HG03432 (cell line): ENCODE measurements around the gene PPOX.
A peak's percentile ranks its signal among the peaks of the same experiment; 100 is the strongest.

ENCODE experiments used
- ATAC-seq: cut with Tn5 transposase; IDR thresholded peaks from one replicate; pipeline ENCODE4 v1.9.1; 2021; ENCODE audit warnings: mild to moderate bottlenecking, moderate library complexity; ENCODE audit not compliant: unreplicated experiment

Gene PPOX

DNA sequence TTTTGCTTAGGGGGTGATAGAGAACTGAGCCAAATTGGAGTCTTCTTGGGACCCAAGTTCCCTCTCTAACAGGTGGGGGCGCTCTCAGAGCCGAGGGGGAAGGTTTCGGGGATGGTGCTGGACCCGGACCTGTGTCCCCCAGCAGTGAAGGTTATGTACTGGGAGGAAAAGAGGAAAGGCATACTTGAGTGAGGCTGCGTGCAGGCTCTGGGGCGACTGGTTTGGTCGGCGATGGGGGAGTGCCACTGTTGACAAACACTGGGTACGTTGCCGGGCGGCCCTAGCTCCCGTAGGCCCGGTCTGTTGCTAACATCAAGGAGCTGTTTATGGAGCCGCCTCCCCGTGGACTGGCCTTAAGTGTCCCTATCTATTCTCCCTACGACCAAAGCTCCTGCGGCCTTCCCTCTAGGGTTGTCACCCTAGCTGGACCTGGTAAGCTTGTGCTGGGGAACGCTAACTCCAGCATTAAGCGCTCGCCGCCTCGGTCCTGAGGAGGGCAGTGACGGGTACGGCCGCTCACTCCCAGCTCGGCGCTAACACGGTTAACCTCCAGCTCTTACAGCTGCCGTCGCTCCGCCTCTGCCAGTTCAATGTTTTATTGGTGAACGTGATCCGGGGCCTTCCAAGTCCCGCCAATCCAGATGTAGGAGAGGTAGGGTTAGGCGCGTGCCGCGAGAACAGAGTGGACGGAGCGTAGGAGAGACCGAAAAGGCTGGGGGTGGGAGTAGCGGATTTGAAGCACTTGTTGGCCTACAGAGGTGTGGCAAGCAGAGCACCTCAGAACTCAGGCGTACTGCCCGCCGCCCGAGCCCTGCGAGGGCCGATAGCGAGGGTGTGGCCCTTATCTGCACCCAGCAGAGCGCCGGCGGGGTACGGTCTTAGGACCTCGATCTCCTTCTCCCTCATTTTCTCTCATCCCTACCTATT lies at the start of gene PPOX:
PPOX (plus strand) TSS at position 685 of the 927 bp plus-strand sequence. CDS start 422 bp downstream, outside the sequence.
- peak; percentile 95 for ATAC-seq

DNA sequence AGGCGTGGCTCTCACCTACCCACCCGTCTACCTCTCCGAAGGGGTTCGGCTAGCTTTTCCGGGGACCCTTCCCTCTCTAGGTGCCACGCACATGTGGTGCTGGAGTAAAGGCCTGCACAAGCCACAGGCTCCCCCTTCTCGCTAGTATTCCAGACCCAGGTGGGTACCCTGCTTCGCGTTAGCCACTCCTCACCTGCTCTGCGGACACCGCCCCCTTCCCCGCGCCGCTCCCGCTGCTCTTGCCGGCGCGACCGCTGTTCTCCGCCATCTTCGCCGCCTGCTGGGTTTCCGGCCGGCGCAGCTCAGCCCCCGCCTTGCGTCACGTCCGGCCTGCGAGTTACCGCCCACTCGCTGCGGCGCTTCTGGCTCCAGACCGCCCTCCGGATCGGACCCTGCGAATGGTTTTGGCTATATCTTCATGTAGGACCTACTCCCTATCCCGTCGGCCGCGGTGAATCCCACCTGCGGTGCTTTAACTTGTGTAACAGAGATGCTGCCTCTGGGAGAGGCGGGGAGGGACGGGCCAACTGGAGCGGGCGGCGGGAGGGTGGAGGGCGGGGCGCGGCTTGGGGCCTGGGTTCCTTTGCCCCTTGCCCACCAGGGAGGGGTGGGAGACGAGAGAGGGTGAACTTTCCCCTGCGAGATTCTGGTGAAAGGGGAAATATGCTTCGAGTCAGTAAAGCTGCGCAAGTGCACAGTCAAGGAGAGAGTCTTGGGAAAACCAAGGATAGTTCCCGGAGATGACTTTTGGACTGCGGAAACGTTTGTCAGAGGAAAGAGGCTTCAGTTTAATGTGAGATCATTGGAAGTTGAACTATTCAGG lies 48.3 kb upstream of the PPOX start, which contains the start of the genes NIT1 and PFDN2:
NIT1 (plus strand) TSS at position 347 of the 823 bp plus-strand sequence; CDS start at position 419, 72 bp downstream.
PFDN2 (minus strand) TSS at position 279 of the 823 bp plus-strand sequence; CDS start at position 268, 11 bp downstream.
- peak; percentile 86 for ATAC-seq

- ATAC-seq, result peak; percentile 57
Observed at GRCh38 chr1:161119092-161119903, 46.9 kb upstream of the PPOX start.

DNA sequence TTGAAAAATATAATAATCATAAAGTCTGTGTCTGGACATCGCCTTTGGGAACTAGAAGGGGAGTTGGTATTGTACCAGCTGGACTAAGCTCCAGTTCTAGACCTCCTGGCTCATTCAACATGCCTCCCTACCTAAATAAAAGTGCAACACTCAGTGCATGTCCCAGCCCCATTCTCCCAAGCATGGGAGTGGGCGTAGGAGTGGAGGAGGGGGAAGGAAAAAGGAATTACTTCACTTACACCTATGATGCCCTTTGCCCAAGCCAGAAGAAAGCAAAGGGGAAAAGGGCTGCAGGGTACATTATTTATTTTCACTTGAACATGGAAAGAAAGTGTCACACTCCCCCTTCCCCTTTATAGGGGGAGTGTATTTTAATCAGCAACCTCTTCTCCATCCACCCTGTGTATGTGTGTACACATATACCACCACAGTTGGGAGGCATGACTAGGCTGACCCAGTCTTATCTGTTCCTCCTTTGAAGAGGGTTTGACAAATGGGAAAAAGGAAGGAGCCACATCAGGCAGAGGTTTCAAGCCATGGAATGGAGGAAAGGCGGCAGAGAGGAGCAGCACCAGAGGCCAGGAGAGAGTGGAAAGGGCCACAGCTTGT lies 45.1 kb upstream of the PPOX start:
- ATAC-seq, result no peak

DNA sequence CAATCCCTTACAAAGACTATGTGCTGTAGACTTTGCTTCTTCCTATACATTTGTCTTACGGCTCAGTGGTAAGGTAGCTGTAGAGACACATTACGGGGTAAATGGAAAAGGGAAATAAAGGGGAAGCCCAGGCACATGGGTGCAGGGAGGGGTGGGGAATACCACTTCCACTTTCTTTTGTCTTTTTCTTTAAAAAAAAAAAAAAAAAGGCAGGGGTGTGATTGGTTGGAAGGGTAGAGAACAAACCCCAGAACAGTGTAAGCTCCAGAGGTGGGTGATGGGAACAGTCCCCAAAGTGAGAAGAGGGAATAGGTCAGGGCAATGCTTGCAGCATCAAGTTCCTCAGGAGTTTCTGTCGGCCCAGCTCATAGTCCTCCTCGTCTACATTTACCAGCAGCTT lies 44.4 kb upstream of the PPOX start:
- no peak for ATAC-seq

DNA sequence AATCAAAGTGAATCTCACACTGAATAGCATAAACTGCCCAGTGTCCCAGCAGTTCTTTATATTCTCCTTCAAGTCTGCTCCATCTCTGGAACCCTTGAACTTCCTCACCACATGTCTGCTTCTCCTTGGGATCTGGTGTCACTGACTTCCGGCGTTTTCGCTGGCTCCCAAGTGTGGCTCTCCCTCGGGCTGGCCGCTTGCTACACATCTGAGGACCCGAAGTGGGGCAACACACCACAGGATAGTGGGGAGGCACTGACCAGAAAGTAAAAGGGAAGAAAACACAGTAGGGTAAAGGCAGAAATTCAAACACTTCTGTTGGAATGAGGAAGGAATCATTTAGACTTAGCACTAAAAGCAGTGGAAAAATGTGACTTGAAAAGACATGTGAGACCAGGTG lies 43.3 kb upstream of the PPOX start:
- ATAC-seq, result no peak

DNA sequence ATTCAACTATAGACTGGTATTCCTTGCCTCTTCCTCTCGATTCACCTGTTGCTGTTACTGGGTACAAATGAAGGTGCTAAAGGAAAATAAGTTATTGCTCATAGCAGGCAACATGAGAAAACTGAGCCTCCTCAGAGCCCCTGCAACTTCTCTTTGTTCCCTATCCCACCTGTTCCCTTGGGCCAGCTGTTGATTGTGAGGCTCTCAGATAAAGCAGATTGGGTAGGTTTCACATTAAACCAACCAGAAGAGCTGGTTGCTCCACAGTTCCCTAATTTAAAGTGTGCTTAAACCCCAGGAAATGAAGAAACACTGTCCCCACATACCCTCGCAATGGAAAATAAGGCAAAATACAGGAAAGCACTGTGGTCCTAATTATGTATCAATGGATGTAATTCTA lies 38.6 kb upstream of the PPOX start:
- no peak for ATAC-seq

DNA sequence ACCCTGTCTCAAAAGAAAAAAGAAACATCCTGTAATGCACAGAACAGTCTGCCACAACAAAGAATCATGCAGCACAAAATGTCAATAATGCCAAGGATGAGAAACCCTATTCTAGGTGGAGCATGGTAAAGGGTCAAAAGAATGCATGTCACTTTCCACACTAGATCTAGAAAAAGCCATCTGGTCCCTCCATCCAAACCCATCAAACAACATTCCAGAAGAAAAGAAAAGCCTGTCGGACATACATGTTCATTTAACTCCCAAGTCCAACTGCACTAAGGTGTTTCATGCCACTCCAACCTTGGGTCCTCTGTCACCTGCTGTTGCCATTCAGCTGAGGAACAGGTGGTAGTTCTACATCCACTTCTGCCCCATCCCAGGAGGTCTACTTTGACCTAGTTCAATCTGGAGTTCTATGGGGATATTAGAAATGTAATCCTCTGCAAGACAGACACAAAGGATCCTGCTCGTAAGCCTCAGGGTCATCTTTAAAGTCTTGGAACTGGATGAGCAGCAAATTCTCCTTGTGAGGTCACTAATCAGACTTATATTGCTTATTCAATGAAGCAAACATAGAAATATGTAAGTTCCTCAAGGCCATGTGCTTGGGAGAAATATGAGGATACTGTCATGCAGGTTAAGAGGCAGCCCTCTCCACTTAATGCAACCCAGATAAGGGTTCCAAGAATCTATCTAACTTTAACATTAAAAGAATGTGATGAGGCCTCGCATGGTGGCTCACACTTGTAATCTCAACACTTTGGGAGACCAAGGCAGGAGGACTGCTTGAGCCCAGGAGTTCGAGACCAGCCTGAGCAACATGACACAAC lies 37.4 kb upstream of the PPOX start:
- no peak for ATAC-seq

DNA sequence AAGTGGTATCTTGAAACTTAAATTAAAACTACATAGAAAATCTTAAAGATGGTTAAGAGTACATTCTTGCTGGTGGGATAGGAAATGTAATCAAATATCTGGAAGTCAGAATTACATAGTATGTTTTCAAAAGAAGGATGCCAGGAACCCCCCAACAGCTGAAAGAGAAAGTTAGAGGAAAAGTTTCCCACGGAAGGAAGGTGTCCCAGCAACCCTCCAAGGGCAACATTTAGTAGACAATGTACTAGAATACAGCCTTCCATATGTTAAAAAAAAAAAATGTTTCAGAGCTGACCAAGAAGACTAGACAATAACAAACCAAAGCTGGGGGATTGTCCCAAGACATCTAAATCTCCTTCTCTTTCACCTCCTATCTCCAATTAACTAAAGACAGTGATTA lies 36.0 kb upstream of the PPOX start:
- no peak for ATAC-seq

GRCh38 chr1:161131523-161132409 lies 34.5 kb upstream of the PPOX start:
- ATAC-seq, result no peak

- peak; percentile 95 for ATAC-seq
Observed at GRCh38 chr1:161132410-161133219, 33.6 kb upstream of the PPOX start, which contains the start of gene DEDD. Gene DEDD, minus strand, starts transcription at chr1:161132667. Its CDS starts 8,205 bp downstream, at chr1:161124462.

DNA sequence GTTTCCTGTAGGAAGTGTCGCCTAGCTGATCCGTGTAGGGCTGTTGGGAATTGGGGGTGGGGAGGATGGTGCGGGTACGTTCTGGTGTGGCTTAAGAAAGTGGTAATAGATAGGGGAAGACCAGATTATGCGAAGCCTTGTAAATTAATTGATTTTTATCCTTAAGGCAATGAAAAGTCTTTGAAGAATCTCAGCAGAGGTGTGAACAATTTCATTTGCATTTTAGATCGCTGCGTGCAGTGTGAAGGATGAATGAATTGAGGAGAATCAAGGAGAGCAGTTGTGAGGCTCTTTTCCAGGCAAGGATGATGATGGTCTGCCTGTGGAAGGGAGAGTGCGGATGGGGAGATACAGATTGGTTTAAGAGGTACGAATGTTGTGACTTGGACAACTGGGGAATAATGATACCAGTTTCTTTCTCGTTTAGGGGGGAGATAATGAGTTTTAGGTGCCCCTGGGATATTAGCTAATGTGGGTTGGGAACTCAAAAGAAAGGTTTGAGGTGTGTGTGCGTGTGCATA lies 32.9 kb upstream of the PPOX start:
- peak; percentile 6 for ATAC-seq

DNA sequence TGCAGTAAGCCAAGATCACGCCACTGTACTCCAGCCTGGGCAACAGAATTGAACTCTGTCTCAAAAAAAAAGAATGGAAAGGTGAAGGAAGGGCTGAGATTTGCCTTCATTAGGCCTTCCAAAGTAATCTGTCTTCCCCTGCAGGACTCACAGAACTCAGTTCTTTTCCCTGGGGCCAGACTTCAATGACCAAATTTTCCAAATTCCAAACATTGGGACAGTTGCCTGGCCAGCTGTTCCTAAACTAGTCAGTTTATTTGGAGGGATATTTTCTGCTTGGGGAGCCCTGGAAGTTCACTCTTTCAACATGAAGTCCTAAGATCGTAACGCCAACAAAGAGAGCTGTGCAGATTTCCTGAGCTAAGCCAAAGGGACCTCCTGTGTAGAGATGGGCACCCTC lies 28.3 kb upstream of the PPOX start:
- ATAC-seq, result no peak

DNA sequence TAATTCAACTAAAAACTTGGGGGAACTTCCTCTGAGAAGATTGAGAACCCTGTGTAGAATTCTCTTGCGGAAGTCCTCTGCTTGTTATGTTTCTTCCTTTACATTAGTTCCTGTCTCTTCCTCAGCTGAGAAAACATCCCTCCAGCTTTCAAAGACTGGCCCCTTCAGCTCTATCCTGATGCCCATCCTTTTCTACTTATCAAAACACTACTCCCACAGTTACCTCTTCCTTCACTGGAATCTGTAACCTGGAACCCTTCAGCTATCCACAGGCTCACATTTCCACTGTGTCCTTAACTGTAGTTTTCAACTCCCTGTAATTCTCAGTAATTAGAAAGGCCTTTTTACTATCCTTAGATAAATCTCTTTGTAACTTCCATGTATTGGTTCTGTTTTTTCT lies 27.8 kb upstream of the PPOX start:
- no peak for ATAC-seq

DNA sequence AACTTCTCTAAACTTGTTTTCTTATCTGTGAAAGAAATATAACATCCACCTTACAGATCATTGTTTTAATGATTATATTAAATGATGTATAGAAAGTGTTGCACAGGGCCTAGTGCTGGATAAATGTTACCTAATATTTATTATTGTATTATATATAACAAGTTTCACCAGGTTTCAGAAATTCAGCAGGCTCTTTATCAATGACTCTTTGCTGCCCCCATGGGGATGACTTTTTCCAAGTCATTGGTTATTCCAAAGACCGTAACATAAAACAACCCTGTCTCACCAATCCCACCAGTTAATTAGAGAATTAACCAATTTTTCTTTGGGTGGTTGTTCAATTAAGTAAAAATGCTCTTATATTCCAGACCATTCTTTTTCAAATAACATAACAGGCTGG lies 26.5 kb upstream of the PPOX start:
- no peak for ATAC-seq

DNA sequence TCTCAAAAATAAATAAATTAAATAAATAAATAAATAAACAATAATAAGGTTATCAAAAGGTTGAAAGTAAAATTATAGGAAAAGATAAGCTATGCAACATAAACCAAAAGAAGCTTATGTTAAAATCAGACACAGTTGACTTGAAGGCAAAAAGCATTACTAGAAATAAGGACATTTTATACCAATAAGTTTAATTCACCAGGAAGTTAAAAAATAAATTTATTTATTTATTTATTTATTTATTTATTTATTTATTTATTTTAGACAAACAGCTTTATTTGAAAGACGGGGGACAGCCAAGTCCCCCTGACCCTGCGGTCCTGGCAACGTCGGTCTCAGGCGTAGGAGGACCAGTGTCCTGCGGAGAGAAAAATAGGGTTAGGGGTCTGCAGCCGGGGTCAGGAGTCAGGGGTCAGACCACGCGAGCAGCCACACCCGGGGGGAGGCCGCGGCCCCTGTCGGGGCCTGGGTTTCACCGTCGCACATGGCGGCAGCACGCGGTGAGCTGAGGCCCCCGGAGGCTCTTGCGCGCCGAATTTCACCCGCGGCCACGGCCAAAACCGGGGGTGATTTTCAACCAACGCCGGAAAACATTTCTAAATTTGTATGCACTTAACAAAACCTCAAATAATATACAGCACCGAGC lies 25.3 kb upstream of the PPOX start:
- ATAC-seq, result no peak

GRCh38 chr1:161145832-161146231 lies 20.4 kb upstream of the PPOX start:
- ATAC-seq, result no peak
